Keratinocyte (primary cell): ENCODE data around the gene MESP2. TPM values are rescaled to one million over a fixed set of nuclear protein-coding genes. Genes with fewer than 3 reads are reported as not detected.

Source experiments
- DNase-seq: peaks from one replicate; pipeline ENCODE4 v3.0.0-alpha.2; 2011; ENCODE audit warnings: low read depth, missing footprints, low spot score
- FAIRE-seq: peaks from 2 replicates; lab custom pipeline; 2011; peaks lifted over from hg19 to GRCh38; lab: Jason Lieb, UNC
- H2AFZ ChIP-seq: 2 replicates; pipeline ENCODE4 v1.6.0; 2012; ENCODE audit warnings: low read length, control low read depth, inconsistent platforms; ENCODE audit not compliant: control insufficient read depth
- H3K27ac ChIP-seq: 2 replicates; pipeline ENCODE4 v1.5.1; 2011; ENCODE audit warnings: low read length; ENCODE audit not compliant: control insufficient read depth, insufficient read depth
- H3K27me3 ChIP-seq: 3 replicates; pipeline ENCODE4 v1.6.0; 2011; ENCODE audit warnings: low read length; ENCODE audit not compliant: control insufficient read depth, insufficient read depth; ENCODE audit errors: extremely low read depth
- H3K36me3 ChIP-seq, 2 experiments: 2 replicates in 1 of 2; 3 replicates in 1 of 2; pipeline ENCODE4 v1.5.1; 2011; ENCODE audit warnings: low read length in 2 of 2, mild to moderate bottlenecking in 1 of 2; ENCODE audit not compliant: control insufficient read depth in 2 of 2, insufficient read depth in 2 of 2; ENCODE audit errors: extremely low read depth in 1 of 2
- H3K4me1 ChIP-seq: 3 replicates; pipeline ENCODE4 v1.5.1; 2011; ENCODE audit warnings: low read length; ENCODE audit not compliant: control insufficient read depth, insufficient read depth; ENCODE audit errors: extremely low read depth
- H3K4me2 ChIP-seq: 3 replicates; pipeline ENCODE4 v1.6.0; 2011; ENCODE audit warnings: low read depth, low read length; ENCODE audit not compliant: control insufficient read depth, insufficient read depth; ENCODE audit errors: extremely low read depth
- H3K4me3 ChIP-seq, 3 experiments: fragments of 200-600 bp in 1 of 3; sonication (generic) in 1 of 3; 2 replicates in 2 of 3; 3 replicates in 1 of 3; pipeline ENCODE4 v1.5.1; 2011 to 2016; ENCODE audit warnings: low read length in 3 of 3, mild to moderate bottlenecking in 3 of 3, control low read depth in 2 of 3, inconsistent platforms in 1 of 3, low read depth in 1 of 3, mixed read lengths in 1 of 3, mixed run types in 1 of 3, moderate library complexity in 1 of 3; ENCODE audit not compliant: control insufficient read depth in 2 of 3, insufficient read depth in 2 of 3; ENCODE audit errors: extremely low read depth in 1 of 3
- H3K79me2 ChIP-seq: 2 replicates; pipeline ENCODE4 v1.6.0; 2012; ENCODE audit warnings: low read length; ENCODE audit not compliant: control insufficient read depth, insufficient read depth
- H3K9ac ChIP-seq: 3 replicates; pipeline ENCODE4 v1.6.0; 2011; ENCODE audit warnings: low read length; ENCODE audit not compliant: control insufficient read depth, insufficient read depth; ENCODE audit errors: extremely low read depth
- H3K9me1 ChIP-seq: 3 replicates; pipeline ENCODE4 v1.6.0; 2011; ENCODE audit warnings: low read length; ENCODE audit not compliant: control insufficient read depth, insufficient read depth; ENCODE audit errors: extremely low read depth
- H3K9me3 ChIP-seq: 2 replicates; pipeline ENCODE4 v1.5.1; 2012; ENCODE audit warnings: low read depth, low read length; ENCODE audit not compliant: control insufficient read depth
- H4K20me1 ChIP-seq: 3 replicates; pipeline ENCODE4 v1.6.0; 2011; ENCODE audit warnings: low read length; ENCODE audit not compliant: control insufficient read depth, insufficient read depth; ENCODE audit errors: extremely low read depth
- CTCF ChIP-seq, 3 experiments: IDR thresholded peaks in 1 of 3; conservative IDR thresholded peaks in 1 of 3; optimal IDR thresholded peaks in 1 of 3; 2 replicates in 2 of 3; 3 replicates in 1 of 3; pipeline versions ENCODE3 to v1.5.1; 2011; ENCODE audit warnings: low read length in 3 of 3, mild to moderate bottlenecking in 3 of 3, moderate library complexity in 2 of 3, control low read depth in 1 of 3, inconsistent platforms in 1 of 3; ENCODE audit not compliant: insufficient read depth in 2 of 3; ENCODE audit errors: extremely low read depth in 1 of 3
- EZH2 ChIP-seq: IDR thresholded peaks from one replicate; pipeline ENCODE4 v1.6.1; 2012; ENCODE audit warnings: inconsistent platforms, mild to moderate bottlenecking, low read length, moderate library complexity
- dilution Hi-C: fragments of 300-500 bp; cut with MboI; formaldehyde crosslinking; loops from one replicate; pipeline ENCODE4 v1.7.0; 2020; ENCODE audit warnings: low sequenced_read_pairs; ENCODE audit not compliant: extremely low pct_ligation_motif_present
- polyA plus RNA-seq, 5 experiments: library from polyadenylated mRNA; depleted of rRNA in 3 of 5; stranded (reverse) in 3 of 5; stranded (forward) in 1 of 5; unstranded in 1 of 5; fragments of >200 nt; gene quantifications; 1 replicate in 1 of 5; 2 replicates in 3 of 5; 3 replicates in 1 of 5; pipeline versions ENCODE4 v1.2.1 to v1.2.3, GENCODE V29; 2011 to 2012; ENCODE audit warnings: missing spikeins in 2 of 5, low read depth in 1 of 5, low replicate concordance in 1 of 5

The MESP2 gene
- polyA plus RNA-seq, 1 donor (not counting 4 experiments of a cell fraction or from before 2014, with no cell fraction given), result 0.39 TPM

DNA sequence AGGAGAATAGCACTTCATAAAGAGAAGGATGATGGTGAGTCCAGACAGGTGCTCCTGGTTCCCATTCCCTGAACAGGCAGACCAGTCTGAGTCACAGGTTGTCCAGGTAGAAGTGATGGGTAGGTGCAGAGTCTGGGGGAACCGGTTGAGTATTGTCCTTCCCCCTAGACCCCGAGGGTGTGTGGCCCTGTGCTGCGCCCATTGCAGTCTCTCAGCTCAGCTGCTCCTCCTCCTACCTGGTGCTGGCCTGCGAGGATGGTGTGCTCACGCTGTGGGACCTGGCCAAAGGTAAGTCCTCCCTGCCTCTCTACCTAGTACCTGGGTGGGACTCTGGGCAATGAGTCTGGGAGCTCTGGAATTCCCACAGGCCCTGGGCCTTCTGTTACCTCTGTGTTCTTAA is 44.9 kb upstream of the MESP2 start:
- FAIRE-seq (no peak), DNase-seq (no peak)
- no peaks in the 10 kb centered on the region for H3K4me1 ChIP-seq
- no peak overlapping the region for H3K4me3 ChIP-seq
- no peaks in the 10 kb centered on the region for H3K79me2 ChIP-seq
- no peak overlapping the region for H3K9ac ChIP-seq
- H3K36me3 ChIP-seq, result no peaks in the 10 kb centered on the region
- no peaks in the 10 kb centered on the region for H3K9me3 ChIP-seq
- H2AFZ ChIP-seq, result no peak overlapping the region
- no peak overlapping the region for H3K27ac ChIP-seq
- H3K9me1 ChIP-seq, result no peaks in the 10 kb centered on the region
- TF ChIP-seq EZH2 (no peak), CTCF (optimal IDR thresholded peaks at IDR 0.05 in 1 of 3, IDR thresholded peaks at IDR 0.05 in 1 of 3, conservative IDR thresholded peaks at IDR 0.05 in 1 of 3; ENCODE audit: extremely low read depth in 1 of 3, insufficient read depth in 2 of 3, low read length in 3 of 3) (no peak)
- dilution Hi-C loops, result no loop called here
- no peaks in the 10 kb centered on the region for H4K20me1 ChIP-seq
- no peak overlapping the region for H3K4me2 ChIP-seq
- peaks cover 3% of the 10 kb centered on the region for H3K27me3 ChIP-seq

- no peaks in the 10 kb centered on the region for H3K9me3 ChIP-seq
- TF ChIP-seq CTCF (optimal IDR thresholded peaks at IDR 0.05 in 1 of 3, IDR thresholded peaks at IDR 0.05 in 1 of 3, conservative IDR thresholded peaks at IDR 0.05 in 1 of 3; ENCODE audit: extremely low read depth in 1 of 3, insufficient read depth in 2 of 3, low read length in 3 of 3) (no peak), EZH2 (no peak)
- H3K27me3 ChIP-seq, result peaks cover 3% of the 10 kb centered on the region
- dilution Hi-C loops, result no loop called here
- FAIRE-seq (no peak), DNase-seq (no peak)
- H2AFZ ChIP-seq, result no peak overlapping the region
- no peak overlapping the region for H3K4me2 ChIP-seq
- no peak overlapping the region for H3K4me3 ChIP-seq
- no peaks in the 10 kb centered on the region for H3K36me3 ChIP-seq
- no peak overlapping the region for H3K27ac ChIP-seq
- no peaks in the 10 kb centered on the region for H3K79me2 ChIP-seq
- no peaks in the 10 kb centered on the region for H4K20me1 ChIP-seq
- H3K9ac ChIP-seq, result no peak overlapping the region
- no peaks in the 10 kb centered on the region for H3K4me1 ChIP-seq
- H3K9me1 ChIP-seq, result no peaks in the 10 kb centered on the region
These were observed 43.5 kb upstream of the MESP2 start for GRCh38 chr15:89732451-89733172.
